ENCODE results near the gene ZSWIM3. TPM values are rescaled to one million over a fixed set of nuclear protein-coding genes. Genes with fewer than 3 reads are reported as not detected.

The ZSWIM3 gene
- total and polyA plus RNA-seq, 2 of the 13 experiments (the other 11 are each of a cell fraction or from before 2014, with no cell fraction given), result 5.2 to 5.8 TPM

DNA sequence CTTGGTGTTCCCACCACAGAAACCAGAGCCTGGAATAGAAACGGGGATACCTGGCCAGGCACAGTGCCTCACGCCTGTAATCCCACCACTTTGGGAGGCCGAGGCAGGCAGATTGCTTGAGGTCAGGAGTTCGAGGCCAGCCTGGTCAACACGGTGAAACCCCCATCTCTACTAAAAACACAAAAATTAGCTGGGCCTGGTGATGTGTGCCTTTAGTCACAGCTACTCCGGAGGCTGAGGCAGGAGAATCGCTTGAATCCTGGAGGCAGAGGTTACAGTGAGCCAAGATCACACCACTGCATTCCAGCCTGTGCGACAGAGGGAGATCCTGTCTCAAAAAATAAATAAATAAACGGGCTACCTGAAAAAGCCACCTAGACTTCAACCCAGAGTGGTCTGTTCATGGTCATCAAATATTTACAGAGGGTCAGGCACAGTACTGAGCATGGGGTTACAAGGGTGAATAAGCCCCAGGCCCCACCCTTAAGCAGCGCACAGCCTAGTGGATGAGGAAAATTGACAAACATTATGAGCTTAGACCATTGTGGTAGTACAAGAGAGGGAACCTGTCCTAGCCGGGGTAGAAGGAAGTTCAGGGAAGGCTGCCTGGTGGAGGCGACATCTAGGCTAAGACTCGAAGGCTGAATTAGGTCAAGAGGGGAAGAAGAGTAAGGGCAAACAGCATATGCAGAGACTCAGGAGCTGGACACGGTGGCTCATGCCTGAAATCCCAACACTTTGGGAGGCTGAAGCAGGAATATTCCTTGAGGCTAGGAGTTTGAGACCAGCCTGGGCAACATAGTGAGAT lies 69.9 kb downstream of the ZSWIM3 start (continued):
- TF ChIP-seq THAP11 (CRISPR knock-in tag; IDR thresholded peaks at IDR 0.05) (peak; percentile 61), ZBTB38 (CRISPR knock-in tag; IDR thresholded peaks at IDR 0.05) (peak; percentile 66), ERF (CRISPR knock-in tag; IDR thresholded peaks at IDR 0.05) (peak; percentile 96), E2F2 (CRISPR knock-in tag; IDR thresholded peaks at IDR 0.05; ENCODE audit: borderline replicate concordance) (0 out of 2 replicates have a peak, but pooled peaks have one; percentile 59), RFXANK (CRISPR knock-in tag; IDR thresholded peaks at IDR 0.05) (0 out of 2 replicates have a peak, but pooled peaks have one; percentile 66), NFE2 (CRISPR knock-in tag; IDR thresholded peaks at IDR 0.05) (no peak), ZNF687 (CRISPR knock-in tag; IDR thresholded peaks at IDR 0.05) (peak; percentile 70), REL (CRISPR knock-in tag; conservative IDR thresholded peaks at IDR 0.05) (no peak), MLXIP (CRISPR knock-in tag; IDR thresholded peaks at IDR 0.05; ENCODE audit: borderline replicate concordance) (no peak; the same call in 1 of the 2 replicates), ZNF143 (CRISPR knock-in tag; IDR thresholded peaks at IDR 0.05) (no peak), U2AF2 (IDR thresholded peaks at IDR 0.05; ENCODE audit: low read depth, low read length) (no peak), ZFX (CRISPR knock-in tag; IDR thresholded peaks at IDR 0.05; ENCODE audit: low read depth) (peak; percentile 79), NFKBIZ (CRISPR knock-in tag; IDR thresholded peaks at IDR 0.05) (no peak), SNAPC2 (CRISPR knock-in tag; IDR thresholded peaks at IDR 0.05) (no peak), ZNF615 (CRISPR knock-in tag; IDR thresholded peaks at IDR 0.05; ENCODE audit: borderline replicate concordance) (no peak)
- TF ChIP-seq, protein P1, sequence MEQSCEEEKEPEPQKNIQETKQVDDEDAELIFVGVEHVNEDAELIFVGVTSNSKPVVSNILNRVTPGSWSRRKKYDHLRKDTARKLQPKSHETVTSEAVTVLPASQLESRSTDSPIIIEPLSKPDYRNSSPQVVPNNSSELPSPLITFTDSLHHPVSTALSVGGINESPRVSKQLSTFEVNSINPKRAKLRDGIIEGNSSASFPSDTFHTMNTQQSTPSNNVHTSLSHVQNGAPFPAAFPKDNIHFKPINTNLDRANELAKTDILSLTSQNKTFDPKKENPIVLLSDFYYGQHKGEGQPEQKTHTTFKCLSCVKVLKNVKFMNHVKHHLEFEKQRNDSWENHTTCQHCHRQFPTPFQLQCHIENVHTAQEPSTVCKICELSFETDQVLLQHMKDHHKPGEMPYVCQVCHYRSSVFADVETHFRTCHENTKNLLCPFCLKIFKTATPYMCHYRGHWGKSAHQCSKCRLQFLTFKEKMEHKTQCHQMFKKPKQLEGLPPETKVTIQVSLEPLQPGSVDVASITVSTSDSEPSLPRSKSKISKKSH (CRISPR knock-in tag; IDR thresholded peaks at IDR 0.05; ENCODE audit: borderline replicate concordance), result peak; percentile 78
- TF ChIP-seq, protein P2, sequence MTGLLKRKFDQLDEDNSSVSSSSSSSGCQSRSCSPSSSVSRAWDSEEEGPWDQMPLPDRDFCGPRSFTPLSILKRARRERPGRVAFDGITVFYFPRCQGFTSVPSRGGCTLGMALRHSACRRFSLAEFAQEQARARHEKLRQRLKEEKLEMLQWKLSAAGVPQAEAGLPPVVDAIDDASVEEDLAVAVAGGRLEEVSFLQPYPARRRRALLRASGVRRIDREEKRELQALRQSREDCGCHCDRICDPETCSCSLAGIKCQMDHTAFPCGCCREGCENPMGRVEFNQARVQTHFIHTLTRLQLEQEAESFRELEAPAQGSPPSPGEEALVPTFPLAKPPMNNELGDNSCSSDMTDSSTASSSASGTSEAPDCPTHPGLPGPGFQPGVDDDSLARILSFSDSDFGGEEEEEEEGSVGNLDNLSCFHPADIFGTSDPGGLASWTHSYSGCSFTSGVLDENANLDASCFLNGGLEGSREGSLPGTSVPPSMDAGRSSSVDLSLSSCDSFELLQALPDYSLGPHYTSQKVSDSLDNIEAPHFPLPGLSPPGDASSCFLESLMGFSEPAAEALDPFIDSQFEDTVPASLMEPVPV (CRISPR knock-in tag; IDR thresholded peaks at IDR 0.05), result peak; percentile 1; the same call in 1 of the 2 replicates

All from HepG2 (cell line).